ENCODE data around the gene SZRD1. TPM values are rescaled to one million over a fixed set of nuclear protein-coding genes. Genes with fewer than 3 reads are reported as not detected.
A peak's percentile ranks its signal among the peaks of the same experiment; 100 is the strongest.

The SZRD1 gene
- total and polyA plus RNA-seq, 4 donors = 14.2 to 44.3 (median 25.0) TPM

DNA sequence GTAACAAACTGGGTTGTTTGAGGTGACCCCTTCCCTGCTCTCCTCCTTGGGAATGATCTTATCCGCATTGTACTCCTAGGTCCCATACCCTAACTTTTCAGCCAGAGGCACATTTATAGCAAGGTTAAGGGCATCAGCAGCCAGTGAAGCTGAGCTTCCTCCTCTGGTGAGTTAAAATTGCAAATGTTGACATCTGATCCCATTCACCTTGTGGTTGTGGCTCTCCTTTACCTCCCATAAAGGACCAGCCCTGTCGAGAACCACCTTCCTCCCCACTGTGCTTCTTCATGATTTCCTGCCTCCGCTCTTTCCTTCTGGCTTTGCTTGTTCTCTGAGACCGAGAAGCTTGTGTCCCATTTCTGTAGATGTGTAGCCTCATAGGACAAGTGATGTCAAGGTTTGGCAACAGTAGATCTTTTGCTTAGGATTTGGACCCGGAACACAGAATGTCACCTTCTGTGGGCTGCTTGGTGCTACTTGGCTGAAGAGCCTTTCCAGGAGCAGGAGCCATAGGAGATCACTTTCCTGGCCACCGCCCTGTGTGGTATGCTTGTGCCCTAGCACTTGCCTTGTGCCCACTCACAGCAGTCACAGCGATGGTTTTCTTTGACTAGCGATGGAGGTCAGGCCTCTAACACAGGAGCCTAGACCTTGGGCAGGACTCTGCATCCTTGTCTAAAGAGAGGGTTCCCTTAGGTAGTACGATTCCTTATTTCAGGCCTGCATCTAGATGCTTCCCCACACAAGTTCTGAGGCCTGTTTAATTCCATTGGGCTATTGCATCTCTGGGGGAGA is 18.8 kb downstream of the SZRD1 start:
- H3K27ac ChIP-seq (ENCODE audit: low read depth in 1 of 2, low read length in 2 of 2) = no peak overlapping the region
- no peaks in the 10 kb centered on the region for H3K36me3 ChIP-seq (ENCODE audit: control insufficient read depth in 4 of 4, insufficient read depth in 3 of 4, low read depth in 1 of 4, low read length in 3 of 4)
- 95% methylated on average over 9 of the region's 9 CpGs for WGBS
- no peak for TF ChIP-seq FOXA1 (IDR thresholded peaks at IDR 0.05)
- TF ChIP-seq HNF4A (conservative IDR thresholded peaks at IDR 0.05) = no peak
- no peak for TF ChIP-seq ZBTB33 (IDR thresholded peaks at IDR 0.05)
- no peak for TF ChIP-seq REST (IDR thresholded peaks at IDR 0.05)
- TF ChIP-seq, protein P1, sequence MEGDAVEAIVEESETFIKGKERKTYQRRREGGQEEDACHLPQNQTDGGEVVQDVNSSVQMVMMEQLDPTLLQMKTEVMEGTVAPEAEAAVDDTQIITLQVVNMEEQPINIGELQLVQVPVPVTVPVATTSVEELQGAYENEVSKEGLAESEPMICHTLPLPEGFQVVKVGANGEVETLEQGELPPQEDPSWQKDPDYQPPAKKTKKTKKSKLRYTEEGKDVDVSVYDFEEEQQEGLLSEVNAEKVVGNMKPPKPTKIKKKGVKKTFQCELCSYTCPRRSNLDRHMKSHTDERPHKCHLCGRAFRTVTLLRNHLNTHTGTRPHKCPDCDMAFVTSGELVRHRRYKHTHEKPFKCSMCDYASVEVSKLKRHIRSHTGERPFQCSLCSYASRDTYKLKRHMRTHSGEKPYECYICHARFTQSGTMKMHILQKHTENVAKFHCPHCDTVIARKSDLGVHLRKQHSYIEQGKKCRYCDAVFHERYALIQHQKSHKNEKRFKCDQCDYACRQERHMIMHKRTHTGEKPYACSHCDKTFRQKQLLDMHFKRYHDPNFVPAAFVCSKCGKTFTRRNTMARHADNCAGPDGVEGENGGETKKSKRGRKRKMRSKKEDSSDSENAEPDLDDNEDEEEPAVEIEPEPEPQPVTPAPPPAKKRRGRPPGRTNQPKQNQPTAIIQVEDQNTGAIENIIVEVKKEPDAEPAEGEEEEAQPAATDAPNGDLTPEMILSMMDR (IDR thresholded peaks at IDR 0.05; ENCODE audit: low read depth, low read length, missing input control) = no peak
- TF ChIP-seq RAD21 (IDR thresholded peaks at IDR 0.05) = no peak
- TF ChIP-seq, protein P2, sequence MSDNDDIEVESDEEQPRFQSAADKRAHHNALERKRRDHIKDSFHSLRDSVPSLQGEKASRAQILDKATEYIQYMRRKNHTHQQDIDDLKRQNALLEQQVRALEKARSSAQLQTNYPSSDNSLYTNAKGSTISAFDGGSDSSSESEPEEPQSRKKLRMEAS (IDR thresholded peaks at IDR 0.05) = no peak
- H3K4me1 ChIP-seq (ENCODE audit: control insufficient read depth in 4 of 4, insufficient read depth in 4 of 4, low read length in 3 of 4) = peaks cover 0 to 35% (median 28%) of the 10 kb centered on the region in 4 donors
- no peak overlapping the region for H3K9ac ChIP-seq (ENCODE audit: low read depth in 1 of 2, low read length in 2 of 2)
- H3K27me3 ChIP-seq (ENCODE audit: control insufficient read depth in 4 of 4, insufficient read depth in 4 of 4, low read length in 3 of 4) = no peaks in the 10 kb centered on the region
- no peak overlapping the region for H3K4me3 ChIP-seq (ENCODE audit: low read depth in 1 of 3, low read length in 3 of 3)
- no peak for DNase-seq (ENCODE audit: low spot score)
- H3K9me3 ChIP-seq (ENCODE audit: control insufficient read depth in 4 of 4, low read length in 3 of 4) = no peaks in the 10 kb centered on the region

- Histone ChIP-seq H3K9ac (ENCODE audit: low read depth in 1 of 2, low read length in 2 of 2) (no peak overlapping the region), H3K4me1 (ENCODE audit: control insufficient read depth in 4 of 4, insufficient read depth in 4 of 4, low read length in 3 of 4) (peaks cover 0 to 38% (median 28%) of the 10 kb centered on the region in 4 donors), H3K27me3 (ENCODE audit: control insufficient read depth in 4 of 4, insufficient read depth in 4 of 4, low read length in 3 of 4) (no peaks in the 10 kb centered on the region), H3K4me3 (ENCODE audit: low read depth in 1 of 3, low read length in 3 of 3) (no peak overlapping the region), H3K9me3 (ENCODE audit: control insufficient read depth in 4 of 4, low read length in 3 of 4) (no peaks in the 10 kb centered on the region), H3K36me3 (ENCODE audit: control insufficient read depth in 4 of 4, insufficient read depth in 3 of 4, low read depth in 1 of 4, low read length in 3 of 4) (no peaks in the 10 kb centered on the region), H3K27ac (ENCODE audit: low read depth in 1 of 2, low read length in 2 of 2) (peak overlapping the region in 1 of 2 donors; percentile 28)
- no peak for DNase-seq (ENCODE audit: low spot score)
- 72% methylated on average over 5 of the region's 5 CpGs for WGBS
- TF ChIP-seq FOXA2 (IDR thresholded peaks at IDR 0.05) = no peak
- TF ChIP-seq JUND (IDR thresholded peaks at IDR 0.05) = no peak
- TF ChIP-seq REST (IDR thresholded peaks at IDR 0.05) = no peak
- no peak for TF ChIP-seq RAD21 (IDR thresholded peaks at IDR 0.05)
- TF ChIP-seq YY1 (IDR thresholded peaks at IDR 0.05) = no peak
- TF ChIP-seq, protein P1 (IDR thresholded peaks at IDR 0.05; ENCODE audit: low read depth, low read length, missing input control) = no peak
- TF ChIP-seq EGR1 (IDR thresholded peaks at IDR 0.05; ENCODE audit: low read depth in 2 of 2) = no peak
- TF ChIP-seq, protein P2 (IDR thresholded peaks at IDR 0.05) = no peak
- no peak for TF ChIP-seq GABPA (IDR thresholded peaks at IDR 0.05 in 1 of 2, conservative IDR thresholded peaks at IDR 0.05 in 1 of 2)
- TF ChIP-seq RXRA (IDR thresholded peaks at IDR 0.05) = no peak
- TF ChIP-seq HNF4A (conservative IDR thresholded peaks at IDR 0.05) = no peak
- no peak for TF ChIP-seq SP1 (IDR thresholded peaks at IDR 0.05)
- no peak for TF ChIP-seq NR2F2 (IDR thresholded peaks at IDR 0.05)
These were observed 19.5 kb downstream of the SZRD1 start for GRCh38 chr1:16386454-16387113.

All from liver (tissue), 9 donors.